ENCODE measurements around the gene FGF18. TPM values are rescaled to one million over a fixed set of nuclear protein-coding genes. Genes with fewer than 3 reads are reported as not detected.
A peak's percentile ranks its signal among the peaks of the same experiment; 100 is the strongest.
"Not testable (repeated sequence)": the region's sequence is repeated elsewhere in the genome, so short reads cannot be mapped to it uniquely, and the experiment has no call there.

The FGF18 gene
- total RNA-seq, 2 donors from 2014 or later: 0.35 TPM; not detected in 1

- no peak for DNase-seq
- no peaks in the 10 kb centered on the region for H3K27me3 ChIP-seq
- H3K36me3 ChIP-seq: no peaks in the 10 kb centered on the region
- H3K9ac ChIP-seq (ENCODE audit: low read depth in 2 of 2, low read length in 2 of 2): no peak overlapping the region
- intact Hi-C loops (cut with DNase I): no loop called here
- TF ChIP-seq CTCF (IDR thresholded peaks at IDR 0.05): no peak
- no peak overlapping the region for H3K27ac ChIP-seq
- no peak overlapping the region for H3K4me3 ChIP-seq
- no peaks in the 10 kb centered on the region for H3K9me3 ChIP-seq
- no peaks in the 10 kb centered on the region for H3K4me1 ChIP-seq
These were observed 74.4 kb downstream of the FGF18 start for GRCh38 chr5:171493646-171494393.

- no peak overlapping the region for H3K9ac ChIP-seq (ENCODE audit: low read depth in 2 of 2, low read length in 2 of 2)
- H3K27me3 ChIP-seq: no peaks in the 10 kb centered on the region
- H3K9me3 ChIP-seq: no peaks in the 10 kb centered on the region
- no peak overlapping the region for H3K4me3 ChIP-seq
- peak; percentile 29 for DNase-seq
- intact Hi-C loops (cut with DNase I): no loop called here
- TF ChIP-seq CTCF (IDR thresholded peaks at IDR 0.05): no peak
- H3K36me3 ChIP-seq: no peaks in the 10 kb centered on the region
- peak overlapping the region; percentile 20 for H3K27ac ChIP-seq
- no peaks in the 10 kb centered on the region for H3K4me1 ChIP-seq
These were observed 75.1 kb downstream of the FGF18 start for GRCh38 chr5:171494452-171495121.

DNA sequence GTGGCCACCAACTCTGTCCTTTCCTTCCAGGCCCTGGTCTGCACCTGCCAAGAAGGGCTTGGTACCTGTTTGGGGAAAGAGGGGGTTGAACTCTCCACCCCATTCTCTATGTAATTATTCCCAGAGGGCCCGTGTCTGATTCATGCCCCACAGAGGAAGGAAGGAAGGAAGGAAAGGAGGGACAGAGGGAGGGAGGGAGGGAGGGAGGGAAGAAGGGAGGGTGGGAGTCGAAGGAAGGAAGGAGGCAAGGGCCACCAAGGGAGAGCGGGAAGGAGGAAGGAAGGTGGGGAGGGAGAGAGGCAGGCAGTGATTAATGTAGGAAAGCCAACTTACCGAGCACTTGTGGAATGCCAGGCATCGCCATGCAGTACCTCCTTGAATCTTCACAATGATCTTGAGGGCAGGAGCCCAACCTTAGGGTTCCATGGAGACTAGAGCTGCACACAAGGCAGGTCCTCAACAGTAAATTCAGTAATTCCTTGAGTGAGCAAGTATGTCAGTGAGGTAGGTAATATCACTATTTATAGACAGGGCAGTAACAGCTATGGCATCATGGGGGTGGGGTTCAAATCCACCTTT, 75.8 kb downstream of the FGF18 start:
- intact Hi-C loops (cut with DNase I): no loop called here
- no peak overlapping the region for H3K9ac ChIP-seq (ENCODE audit: low read depth in 2 of 2, low read length in 2 of 2)
- no peaks in the 10 kb centered on the region for H3K27me3 ChIP-seq
- H3K27ac ChIP-seq: peak overlapping the region; percentile 20
- H3K4me1 ChIP-seq: no peaks in the 10 kb centered on the region
- TF ChIP-seq CTCF (IDR thresholded peaks at IDR 0.05): no peak
- no peak overlapping the region for H3K4me3 ChIP-seq
- H3K9me3 ChIP-seq: no peaks in the 10 kb centered on the region
- DNase-seq: no peak
- no peaks in the 10 kb centered on the region for H3K36me3 ChIP-seq

GRCh38 chr5:171496456-171496855, 77.0 kb downstream of the FGF18 start:
- Histone ChIP-seq H3K9ac (ENCODE audit: low read depth in 2 of 2, low read length in 2 of 2) (no peak overlapping the region), H3K36me3 (no peaks in the 10 kb centered on the region), H3K27me3 (no peaks in the 10 kb centered on the region), H3K4me1 (no peaks in the 10 kb centered on the region), H3K9me3 (no peaks in the 10 kb centered on the region), H3K4me3 (no peak overlapping the region), H3K27ac (no peak overlapping the region)
- intact Hi-C loops (cut with DNase I): no loop called here
- DNase-seq: no peak
- no peak for TF ChIP-seq CTCF (IDR thresholded peaks at IDR 0.05)

DNA sequence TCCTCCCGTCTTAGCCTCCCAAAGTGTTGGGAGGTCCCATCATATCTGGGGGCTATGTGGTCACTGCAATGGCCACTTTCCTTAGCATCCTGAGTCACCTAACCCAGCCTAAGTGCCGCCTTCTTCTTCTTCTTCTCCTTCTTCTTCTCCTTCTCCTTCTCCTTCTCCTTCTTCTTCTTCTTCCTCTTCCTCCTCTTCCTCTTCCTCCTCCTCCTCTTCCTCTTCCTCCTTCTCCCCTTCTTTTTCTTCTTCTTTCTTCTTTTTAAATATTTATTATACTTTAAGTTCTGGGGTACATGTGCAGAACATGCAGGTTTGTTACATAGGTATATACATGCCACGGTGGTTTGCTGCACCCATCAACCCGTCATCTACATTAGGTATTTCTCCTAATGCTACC, 78.0 kb downstream of the FGF18 start:
- H3K9me3 ChIP-seq; H3K27ac ChIP-seq; H3K9ac ChIP-seq (ENCODE audit: low read depth in 2 of 2, low read length in 2 of 2); H3K27me3 ChIP-seq; DNase-seq; intact Hi-C loops (cut with DNase I); H3K4me1 ChIP-seq; H3K36me3 ChIP-seq; H3K4me3 ChIP-seq: not testable (repeated sequence)

GRCh38 chr5:171498166-171498565, 78.7 kb downstream of the FGF18 start:
- H3K27me3 ChIP-seq: no peaks in the 10 kb centered on the region
- no peak overlapping the region for H3K4me3 ChIP-seq
- no peak overlapping the region for H3K27ac ChIP-seq
- no peaks in the 10 kb centered on the region for H3K4me1 ChIP-seq
- H3K36me3 ChIP-seq: no peaks in the 10 kb centered on the region
- no peak for DNase-seq
- H3K9ac ChIP-seq (ENCODE audit: low read depth in 2 of 2, low read length in 2 of 2): no peak overlapping the region
- no peak for TF ChIP-seq CTCF (IDR thresholded peaks at IDR 0.05)
- intact Hi-C loops (cut with DNase I): no loop called here
- no peaks in the 10 kb centered on the region for H3K9me3 ChIP-seq

All from colonic mucosa (tissue), 4 donors.